Stimulated activated memory B cell treated with anti-CD40 and anti-IgM and Interleukin-4, amounts not matched to agents 10 μg/mL and 1 μg/mL and 100 μg/mL, for 72 hours (primary cell): ENCODE data around the gene NAALADL2.

Source experiments
- ATAC-seq: fragments of 150-1000 bp; cut with Tn5 transposase; 2 replicates; pipeline ENCODE4 v1.10.0; 2021
- H3K27ac Mint-ChIP-seq: one replicate; pipeline ENCODE4 v1.8.0; 2022; ENCODE audit warnings: mild to moderate bottlenecking, mixed read lengths
- H3K27me3 Mint-ChIP-seq: one replicate; pipeline ENCODE4 v1.8.0; 2022; ENCODE audit warnings: mixed read lengths
- H3K36me3 Mint-ChIP-seq: one replicate; pipeline ENCODE4 v1.8.0; 2022; ENCODE audit warnings: mixed read lengths
- H3K4me1 Mint-ChIP-seq: one replicate; pipeline ENCODE4 v1.8.0; 2022; ENCODE audit warnings: mixed read lengths
- H3K4me3 Mint-ChIP-seq: one replicate; pipeline ENCODE4 v1.8.0; 2022; ENCODE audit warnings: mild to moderate bottlenecking, moderate library complexity, mixed read lengths
- H3K9me3 Mint-ChIP-seq: one replicate; pipeline ENCODE4 v1.8.0; 2022; ENCODE audit warnings: mixed read lengths

Gene NAALADL2

DNA sequence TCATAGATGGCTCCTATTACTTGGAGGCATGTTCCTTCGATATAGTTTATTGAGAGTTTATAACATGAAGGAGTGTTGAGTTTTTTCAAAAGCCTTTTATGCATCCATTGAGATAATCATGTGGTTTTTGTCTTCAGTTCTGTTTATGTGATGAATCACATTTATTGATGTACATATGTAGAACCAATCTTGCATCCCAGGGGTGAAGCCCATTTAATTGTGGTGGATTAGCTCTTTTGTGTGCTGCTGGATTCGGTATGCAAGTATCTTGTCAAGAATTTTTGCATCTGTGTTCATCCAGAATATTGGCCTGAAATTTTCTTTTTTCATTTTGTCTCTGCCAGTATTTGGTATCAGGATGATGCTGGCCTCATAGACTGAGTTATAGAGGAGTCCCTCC lies 81.0 kb downstream of the NAALADL2 start:
- H3K4me3 Mint-ChIP-seq, result no peak overlapping the region
- no peaks in the 10 kb centered on the region for H3K27me3 Mint-ChIP-seq
- H3K9me3 Mint-ChIP-seq, result no peaks in the 10 kb centered on the region
- H3K36me3 Mint-ChIP-seq, result no peaks in the 10 kb centered on the region
- H3K27ac Mint-ChIP-seq, result no peak overlapping the region
- H3K4me1 Mint-ChIP-seq, result no peaks in the 10 kb centered on the region
- no peak for ATAC-seq

DNA sequence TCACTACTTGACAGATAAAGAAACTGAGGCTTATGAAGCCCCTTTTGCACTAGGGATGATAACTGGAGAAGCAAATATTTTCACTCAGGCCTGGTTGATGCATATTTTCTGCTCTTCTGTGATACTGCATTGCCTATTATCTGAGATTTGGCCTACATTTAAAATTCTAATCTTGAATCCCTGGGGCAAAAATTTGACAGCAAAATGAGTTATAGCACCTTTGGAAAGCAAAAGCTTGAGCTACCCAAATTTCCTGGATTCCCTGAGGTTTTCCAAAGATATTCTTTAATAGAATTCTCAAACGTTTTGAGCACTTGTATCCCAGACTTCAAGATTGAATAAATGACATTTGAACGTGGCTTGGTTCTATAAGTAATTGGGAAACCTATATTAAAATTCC lies 86.1 kb downstream of the NAALADL2 start:
- no peaks in the 10 kb centered on the region for H3K4me1 Mint-ChIP-seq
- no peaks in the 10 kb centered on the region for H3K27me3 Mint-ChIP-seq
- no peaks in the 10 kb centered on the region for H3K36me3 Mint-ChIP-seq
- no peak overlapping the region for H3K4me3 Mint-ChIP-seq
- no peaks in the 10 kb centered on the region for H3K9me3 Mint-ChIP-seq
- H3K27ac Mint-ChIP-seq, result no peak overlapping the region
- no peak for ATAC-seq

DNA sequence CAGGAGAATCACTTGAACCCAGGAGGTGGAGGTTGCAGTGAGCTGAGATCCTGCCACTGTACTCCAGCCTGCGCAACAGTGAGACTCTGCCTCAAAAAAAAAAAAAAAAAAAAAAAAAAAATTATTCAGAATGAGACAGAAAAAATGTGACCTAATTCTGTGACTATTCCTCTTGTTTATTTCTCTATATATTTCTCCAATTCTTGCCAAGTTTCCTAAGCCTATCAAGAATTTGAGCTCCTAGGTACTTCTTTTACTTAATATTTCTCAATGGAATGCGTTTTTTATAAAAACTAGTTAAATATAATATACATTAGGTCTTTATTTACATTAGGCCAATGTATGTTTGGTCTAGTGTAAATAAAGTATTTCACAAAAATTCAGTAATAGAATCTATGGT lies 86.8 kb downstream of the NAALADL2 start:
- Mint-ChIP-seq H3K9me3 (no peaks in the 10 kb centered on the region), H3K4me1 (no peaks in the 10 kb centered on the region), H3K27ac (no peak overlapping the region), H3K4me3 (no peak overlapping the region), H3K27me3 (no peaks in the 10 kb centered on the region), H3K36me3 (no peaks in the 10 kb centered on the region)
- ATAC-seq, result no peak

DNA sequence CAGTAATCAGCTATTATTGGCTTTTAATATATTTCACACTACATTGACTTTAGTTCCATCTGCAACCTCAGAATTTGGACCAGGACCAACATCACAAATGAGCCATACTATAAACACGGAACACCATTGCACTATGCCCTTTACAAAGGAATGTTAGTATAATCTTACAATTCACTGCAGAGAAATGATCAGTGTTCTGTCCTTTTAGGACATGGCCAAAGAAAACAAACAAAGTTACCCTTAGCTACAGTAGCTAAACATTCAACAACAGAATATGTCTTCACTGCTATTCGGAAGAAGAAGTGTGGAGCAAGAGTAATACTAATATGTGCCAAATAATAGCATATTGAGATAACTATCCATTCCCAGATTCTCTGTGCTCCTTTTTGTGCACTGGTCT lies 90.4 kb downstream of the NAALADL2 start:
- Mint-ChIP-seq H3K36me3 (no peaks in the 10 kb centered on the region), H3K4me3 (no peak overlapping the region), H3K27ac (no peak overlapping the region), H3K27me3 (no peaks in the 10 kb centered on the region), H3K4me1 (no peaks in the 10 kb centered on the region), H3K9me3 (no peaks in the 10 kb centered on the region)
- ATAC-seq, result no peak

DNA sequence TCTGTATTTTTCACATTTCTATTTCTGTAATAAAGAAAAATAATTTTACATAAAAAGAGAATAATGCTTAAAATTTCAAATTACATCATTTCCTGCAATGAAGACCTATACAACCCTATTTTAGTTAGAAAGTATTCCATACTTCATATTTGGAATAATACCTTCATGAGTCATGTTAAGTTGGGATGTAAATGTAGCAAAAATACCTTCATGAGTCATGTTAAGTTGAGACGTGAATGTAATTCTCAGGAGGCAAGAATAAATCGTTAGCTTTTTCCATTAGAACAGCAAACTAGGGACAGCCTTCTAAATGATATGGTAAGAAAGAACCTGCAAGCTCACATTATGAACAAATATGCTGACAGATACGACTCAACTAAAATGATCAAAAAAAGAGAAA lies 91.9 kb downstream of the NAALADL2 start:
- Mint-ChIP-seq H3K27ac (no peak overlapping the region), H3K36me3 (no peaks in the 10 kb centered on the region), H3K27me3 (no peaks in the 10 kb centered on the region), H3K4me3 (no peak overlapping the region), H3K9me3 (no peaks in the 10 kb centered on the region), H3K4me1 (no peaks in the 10 kb centered on the region)
- no peak for ATAC-seq

DNA sequence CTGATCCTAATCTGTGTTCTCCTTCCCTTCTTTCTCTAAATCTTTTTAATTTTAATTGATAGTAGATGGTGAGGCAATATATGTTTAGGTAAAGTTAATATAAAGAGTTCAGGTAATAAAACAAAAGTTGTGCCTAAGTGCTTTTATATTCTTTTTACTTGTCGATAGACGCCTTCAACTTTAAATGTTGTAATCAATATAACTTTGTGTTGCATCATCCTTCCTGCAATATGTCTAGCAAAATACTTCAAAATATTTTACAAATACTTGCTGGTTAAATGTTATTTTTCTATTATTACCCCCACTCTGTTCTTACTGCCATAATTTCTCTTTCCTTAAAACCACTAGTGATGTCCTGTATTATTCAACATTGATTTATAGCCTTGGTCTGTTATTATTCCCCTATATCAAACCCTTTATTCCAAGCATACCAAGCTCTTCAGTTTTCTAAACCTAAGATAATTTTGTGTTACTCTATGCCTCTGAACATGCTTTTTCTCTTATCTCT lies 92.4 kb downstream of the NAALADL2 start:
- Mint-ChIP-seq H3K27ac (no peak overlapping the region), H3K4me3 (no peak overlapping the region), H3K27me3 (no peaks in the 10 kb centered on the region), H3K9me3 (no peaks in the 10 kb centered on the region), H3K4me1 (no peaks in the 10 kb centered on the region), H3K36me3 (no peaks in the 10 kb centered on the region)
- ATAC-seq, result no peak

DNA sequence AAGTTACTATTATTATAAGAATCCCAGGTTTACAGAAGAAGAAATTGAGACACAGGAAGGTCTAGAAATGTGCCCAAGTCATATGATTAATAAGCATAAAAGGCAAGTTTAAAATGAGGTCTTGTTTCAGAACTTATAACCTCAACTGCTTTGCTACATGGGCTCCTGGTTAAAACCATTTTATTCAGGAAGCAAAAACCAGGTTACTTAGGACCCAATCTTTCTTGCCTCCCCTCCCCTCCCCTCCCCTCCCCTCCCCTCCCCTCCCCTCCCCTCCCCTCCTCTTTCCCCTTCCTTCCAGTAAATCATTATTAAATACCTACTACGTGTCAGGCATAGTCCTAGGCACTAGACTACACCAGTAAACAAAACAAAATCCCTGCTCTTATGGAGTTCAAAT lies 93.9 kb downstream of the NAALADL2 start:
- Mint-ChIP-seq H3K27ac (no peak overlapping the region), H3K4me3 (no peak overlapping the region), H3K27me3 (no peaks in the 10 kb centered on the region), H3K4me1 (no peaks in the 10 kb centered on the region), H3K36me3 (no peaks in the 10 kb centered on the region), H3K9me3 (no peaks in the 10 kb centered on the region)
- no peak for ATAC-seq

DNA sequence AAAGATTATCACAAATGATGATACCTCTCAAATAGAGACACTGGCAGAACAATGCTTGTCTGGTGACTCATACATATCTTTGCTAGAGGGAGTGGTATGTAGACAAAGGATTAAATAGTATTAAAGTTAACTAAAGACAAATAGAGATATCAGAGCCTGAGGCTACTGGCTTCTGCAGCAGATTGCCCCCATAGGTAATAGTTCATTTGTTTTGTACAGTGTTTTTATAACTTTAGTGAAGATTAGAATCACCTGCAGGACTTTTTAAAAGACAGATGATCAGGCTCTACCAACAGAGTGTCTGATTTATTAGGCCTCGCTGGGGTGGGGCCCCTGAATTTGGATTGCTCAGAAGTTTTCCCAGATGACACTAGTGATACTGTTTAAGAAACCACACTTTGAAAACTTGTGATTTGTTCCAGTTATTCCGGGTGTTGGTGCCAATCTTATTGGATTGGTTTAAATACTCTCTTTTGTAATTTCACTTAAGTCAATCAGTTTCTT lies 96.4 kb downstream of the NAALADL2 start:
- no peaks in the 10 kb centered on the region for H3K9me3 Mint-ChIP-seq
- H3K4me3 Mint-ChIP-seq, result no peak overlapping the region
- ATAC-seq, result no peak
- no peaks in the 10 kb centered on the region for H3K4me1 Mint-ChIP-seq
- no peaks in the 10 kb centered on the region for H3K36me3 Mint-ChIP-seq
- no peak overlapping the region for H3K27ac Mint-ChIP-seq
- no peaks in the 10 kb centered on the region for H3K27me3 Mint-ChIP-seq

DNA sequence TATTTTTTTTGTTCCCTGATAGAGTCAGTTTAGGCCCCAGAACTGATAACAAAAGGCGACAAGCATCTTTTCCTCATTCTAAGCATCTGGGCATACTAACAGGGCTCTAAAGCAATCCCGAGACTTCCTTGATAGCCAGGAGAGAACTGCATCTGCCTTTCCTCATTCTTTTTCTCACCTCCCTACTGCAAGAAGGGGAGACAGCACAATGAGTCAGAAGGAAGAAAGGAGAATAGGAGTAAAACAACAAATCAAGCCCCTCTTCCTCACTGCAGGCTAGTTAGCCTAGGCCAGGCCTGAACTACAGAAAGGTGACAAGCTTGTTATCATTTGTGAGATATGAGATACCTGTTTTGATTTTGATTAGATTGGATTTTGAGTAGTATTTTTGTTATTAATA lies 97.9 kb downstream of the NAALADL2 start:
- no peaks in the 10 kb centered on the region for H3K36me3 Mint-ChIP-seq
- H3K27ac Mint-ChIP-seq, result no peak overlapping the region
- H3K4me1 Mint-ChIP-seq, result no peaks in the 10 kb centered on the region
- H3K27me3 Mint-ChIP-seq, result no peaks in the 10 kb centered on the region
- no peak overlapping the region for H3K4me3 Mint-ChIP-seq
- H3K9me3 Mint-ChIP-seq, result no peaks in the 10 kb centered on the region
- ATAC-seq, result no peak

DNA sequence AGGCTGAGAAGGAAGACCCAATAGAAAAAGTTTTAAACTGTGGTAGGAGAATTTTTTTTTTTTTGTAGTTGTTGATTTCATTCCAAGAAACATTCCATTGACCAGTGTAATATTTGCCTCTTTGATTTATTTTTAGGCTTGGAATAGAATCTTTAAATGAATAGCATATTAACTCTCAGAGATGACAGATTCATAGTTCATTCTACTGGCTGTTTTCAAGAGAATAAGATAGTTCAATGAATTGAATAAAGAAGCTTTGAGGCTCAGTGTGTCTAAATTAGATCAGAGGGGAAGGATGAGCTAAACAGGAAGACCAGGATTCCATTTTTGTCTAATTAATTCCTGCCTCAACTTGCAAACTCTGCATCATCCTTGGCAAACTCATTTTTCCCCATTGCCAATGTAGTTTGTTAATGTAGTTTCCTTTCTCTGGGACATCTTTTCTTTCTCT lies 98.4 kb downstream of the NAALADL2 start:
- ATAC-seq, result no peak
- Mint-ChIP-seq H3K27me3 (no peaks in the 10 kb centered on the region), H3K36me3 (no peaks in the 10 kb centered on the region), H3K4me1 (no peaks in the 10 kb centered on the region), H3K4me3 (no peak overlapping the region), H3K27ac (no peak overlapping the region), H3K9me3 (no peaks in the 10 kb centered on the region)

DNA sequence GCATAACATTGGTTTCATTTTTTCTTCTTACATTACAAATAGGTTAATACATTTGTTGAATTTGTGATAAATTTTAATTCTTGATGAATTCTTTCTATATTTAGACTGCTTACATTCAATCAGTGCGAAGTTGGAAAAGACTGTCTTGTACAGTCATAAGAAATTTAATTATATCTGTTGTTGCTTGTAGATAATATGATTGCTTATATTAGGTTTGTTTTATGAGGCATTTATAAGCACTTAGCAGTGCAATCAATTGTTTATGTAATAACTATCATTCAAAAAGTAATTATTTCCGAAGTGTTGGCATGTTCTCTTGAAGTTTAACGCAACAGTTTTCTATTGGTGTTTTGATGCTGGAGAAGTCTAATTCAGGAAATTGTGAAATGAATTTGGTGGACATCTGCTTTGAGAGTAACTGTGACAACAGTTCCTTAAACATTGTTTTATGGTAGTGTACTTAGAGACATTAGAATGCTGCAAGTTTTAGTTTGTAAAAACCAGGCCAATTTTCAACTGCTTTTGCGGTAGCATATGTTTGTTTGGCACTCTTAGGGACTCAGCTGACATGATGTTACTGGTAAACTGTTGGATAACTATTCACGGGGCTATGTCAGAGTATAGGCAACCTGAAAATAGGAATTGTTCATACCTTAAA lies 99.7 kb downstream of the NAALADL2 start:
- H3K36me3 Mint-ChIP-seq, result no peaks in the 10 kb centered on the region
- H3K27me3 Mint-ChIP-seq, result no peaks in the 10 kb centered on the region
- H3K4me1 Mint-ChIP-seq, result no peaks in the 10 kb centered on the region
- H3K27ac Mint-ChIP-seq, result no peak overlapping the region
- H3K9me3 Mint-ChIP-seq, result no peaks in the 10 kb centered on the region
- ATAC-seq, result no peak
- no peak overlapping the region for H3K4me3 Mint-ChIP-seq

DNA sequence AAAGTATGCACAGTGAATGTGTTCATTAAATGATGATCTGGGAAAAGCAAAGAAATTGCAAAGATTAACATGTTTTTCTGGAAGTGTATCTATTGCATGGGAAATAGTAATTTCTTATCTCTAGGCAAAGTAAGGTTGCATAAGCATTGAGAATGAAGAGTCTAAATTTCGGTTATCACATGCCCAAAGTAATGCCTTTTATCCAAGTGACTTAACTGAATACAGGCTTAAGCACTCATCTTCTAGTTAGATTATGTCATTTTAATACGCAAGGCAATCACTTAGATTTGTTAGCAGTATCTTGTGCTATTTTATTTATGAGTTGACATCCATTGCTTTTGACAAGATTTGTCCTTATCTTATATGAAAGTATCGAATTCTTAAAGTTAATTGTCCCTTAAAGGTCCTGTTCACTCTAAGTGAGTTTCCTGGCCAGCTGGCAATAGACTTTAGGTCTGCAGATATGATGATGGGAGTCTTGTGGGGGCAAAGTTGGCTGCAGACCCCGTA lies 100.5 kb downstream of the NAALADL2 start:
- H3K9me3 Mint-ChIP-seq, result no peaks in the 10 kb centered on the region
- H3K4me3 Mint-ChIP-seq, result no peak overlapping the region
- ATAC-seq, result no peak
- no peaks in the 10 kb centered on the region for H3K4me1 Mint-ChIP-seq
- H3K27me3 Mint-ChIP-seq, result no peaks in the 10 kb centered on the region
- no peaks in the 10 kb centered on the region for H3K36me3 Mint-ChIP-seq
- no peak overlapping the region for H3K27ac Mint-ChIP-seq

DNA sequence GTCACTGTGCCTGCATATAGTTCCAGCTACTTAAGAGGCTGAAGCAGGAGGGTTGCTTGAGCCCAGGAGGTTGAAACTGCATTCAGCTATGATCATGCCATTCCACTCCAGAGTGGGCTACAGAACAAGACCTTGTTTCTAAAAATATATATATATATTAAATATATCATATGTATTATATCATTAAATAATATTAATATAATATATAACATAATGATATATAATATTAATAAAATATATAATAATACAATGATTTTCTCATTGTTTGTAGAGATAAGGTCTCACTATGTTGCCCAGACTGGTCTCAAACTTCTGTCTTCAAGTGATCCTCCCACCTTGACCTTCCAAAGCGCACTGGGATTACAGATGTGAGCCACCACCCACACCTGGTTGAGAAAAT lies 101.8 kb downstream of the NAALADL2 start:
- Mint-ChIP-seq H3K36me3 (no peaks in the 10 kb centered on the region), H3K4me3 (no peak overlapping the region), H3K27ac (no peak overlapping the region), H3K27me3 (no peaks in the 10 kb centered on the region), H3K4me1 (no peaks in the 10 kb centered on the region), H3K9me3 (no peaks in the 10 kb centered on the region)
- no peak for ATAC-seq

DNA sequence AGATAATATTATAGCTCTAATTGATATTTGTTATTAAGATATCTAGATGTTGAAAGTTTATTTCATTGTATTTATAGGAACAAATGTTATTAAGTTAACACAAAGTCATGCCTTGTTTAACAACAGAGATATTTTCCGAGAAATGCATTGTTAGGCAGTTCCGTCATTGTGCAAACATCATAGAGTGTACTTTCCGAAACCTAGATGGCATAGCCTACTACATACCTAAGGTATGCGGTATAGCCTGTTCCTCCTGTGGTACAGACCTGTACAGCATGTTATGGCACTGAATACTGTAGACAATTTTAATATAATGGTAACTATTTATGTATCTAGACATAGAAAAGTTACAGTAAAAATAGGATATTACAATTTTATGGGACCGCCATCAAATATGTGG lies 114.3 kb downstream of the NAALADL2 start:
- Mint-ChIP-seq H3K27me3 (no peaks in the 10 kb centered on the region), H3K4me3 (no peak overlapping the region), H3K36me3 (no peaks in the 10 kb centered on the region), H3K27ac (no peak overlapping the region), H3K9me3 (no peaks in the 10 kb centered on the region), H3K4me1 (no peaks in the 10 kb centered on the region)
- ATAC-seq, result no peak

DNA sequence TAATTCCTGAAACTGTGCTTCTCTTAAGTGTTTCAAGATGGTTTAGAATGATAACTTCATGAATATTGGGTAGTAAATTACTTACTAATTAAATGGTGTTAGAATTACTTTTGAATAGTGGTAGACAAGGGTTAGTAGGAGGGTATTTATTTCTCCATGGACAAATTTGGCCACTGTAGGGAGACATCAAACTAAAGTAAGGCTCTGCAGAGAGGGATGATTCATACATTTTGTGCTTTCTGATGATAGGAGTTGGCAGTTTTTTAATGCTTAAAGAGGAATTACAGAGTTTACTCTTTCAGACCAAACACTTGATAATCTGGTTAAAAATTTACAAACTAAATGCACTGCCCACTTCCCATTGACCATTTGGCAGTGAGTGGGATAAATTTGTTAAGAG lies 127.6 kb downstream of the NAALADL2 start:
- Mint-ChIP-seq H3K27ac (no peak overlapping the region), H3K4me3 (no peak overlapping the region), H3K9me3 (no peaks in the 10 kb centered on the region), H3K27me3 (no peaks in the 10 kb centered on the region), H3K4me1 (no peaks in the 10 kb centered on the region), H3K36me3 (no peaks in the 10 kb centered on the region)
- ATAC-seq, result no peak

DNA sequence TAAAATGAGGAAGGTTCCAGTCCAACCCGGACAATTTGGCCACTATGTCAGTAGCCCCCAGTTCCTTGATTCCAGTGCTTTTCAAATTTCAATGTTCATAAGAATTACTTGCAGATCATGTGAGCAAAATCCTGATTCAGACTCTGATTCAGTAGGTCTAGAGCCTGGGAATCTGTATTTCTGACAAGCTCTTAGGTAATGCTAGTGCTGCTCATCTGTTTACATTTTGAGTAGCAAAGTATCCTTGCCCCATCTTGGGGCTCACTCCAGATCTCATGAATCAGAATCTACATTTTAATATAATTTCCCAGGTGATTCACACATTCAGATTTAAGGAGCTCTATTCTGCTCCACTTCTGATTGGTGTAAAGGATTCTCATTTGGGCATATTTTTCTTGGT lies 142.0 kb downstream of the NAALADL2 start:
- Mint-ChIP-seq H3K36me3 (no peaks in the 10 kb centered on the region), H3K4me1 (no peaks in the 10 kb centered on the region), H3K27me3 (no peaks in the 10 kb centered on the region), H3K27ac (no peak overlapping the region), H3K4me3 (no peak overlapping the region), H3K9me3 (no peaks in the 10 kb centered on the region)
- no peak for ATAC-seq
